ENCODE measurements around the gene RBM15. TPM values are rescaled to one million over a fixed set of nuclear protein-coding genes. Genes with fewer than 3 reads are reported as not detected.

Gene RBM15
- total RNA-seq, 1 donor from 2014 or later, result 33.4 TPM

- H3K36me3 ChIP-seq (ENCODE audit: control insufficient read depth, insufficient read depth, low read length), result peaks cover 15% of the 10 kb centered on the region
- no peak for FAIRE-seq
- H3K27me3 ChIP-seq (ENCODE audit: control insufficient read depth, insufficient read depth, low read length), result no peaks in the 10 kb centered on the region
- DNase-seq (ENCODE audit: low read depth), result no peak
- no peak for TF ChIP-seq CTCF (IDR thresholded peaks at IDR 0.05; ENCODE audit: insufficient read depth, low read length, severe bottlenecking)
- H3K4me3 ChIP-seq (ENCODE audit: low read depth, low read length), result peak overlapping the region; percentile 97
Measured at GRCh38 chr1:110340207-110340468, 961 bp downstream of the RBM15 start.

DNA sequence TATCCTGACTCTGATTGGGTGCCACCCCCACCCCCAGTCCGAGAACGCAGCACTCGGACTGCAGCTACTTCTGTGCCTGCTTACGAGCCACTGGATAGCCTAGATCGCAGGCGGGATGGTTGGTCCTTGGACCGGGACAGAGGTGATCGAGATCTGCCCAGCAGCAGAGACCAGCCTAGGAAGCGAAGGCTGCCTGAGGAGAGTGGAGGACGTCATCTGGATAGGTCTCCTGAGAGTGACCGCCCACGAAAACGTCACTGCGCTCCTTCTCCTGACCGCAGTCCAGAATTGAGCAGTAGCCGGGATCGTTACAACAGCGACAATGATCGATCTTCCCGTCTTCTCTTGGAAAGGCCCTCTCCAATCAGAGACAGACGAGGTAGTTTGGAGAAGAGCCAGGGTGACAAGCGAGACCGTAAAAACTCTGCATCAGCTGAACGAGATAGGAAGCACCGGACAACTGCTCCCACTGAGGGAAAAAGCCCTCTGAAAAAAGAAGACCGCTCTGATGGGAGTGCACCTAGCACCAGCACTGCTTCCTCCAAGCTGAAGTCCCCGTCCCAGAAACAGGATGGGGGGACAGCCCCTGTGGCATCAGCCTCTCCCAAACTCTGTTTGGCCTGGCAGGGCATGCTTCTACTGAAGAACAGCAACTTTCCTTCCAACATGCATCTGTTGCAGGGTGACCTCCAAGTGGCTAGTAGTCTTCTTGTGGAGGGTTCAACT, 2.1 kb downstream of the RBM15 start:
- TF ChIP-seq CTCF (IDR thresholded peaks at IDR 0.05; ENCODE audit: insufficient read depth, low read length, severe bottlenecking), result no peak
- FAIRE-seq (no peak), DNase-seq (ENCODE audit: low read depth) (no peak)
- Histone ChIP-seq H3K36me3 (ENCODE audit: control insufficient read depth, insufficient read depth, low read length) (peaks cover 15% of the 10 kb centered on the region), H3K27me3 (ENCODE audit: control insufficient read depth, insufficient read depth, low read length) (no peaks in the 10 kb centered on the region), H3K4me3 (ENCODE audit: low read depth, low read length) (no peak overlapping the region)

GRCh38 chr1:110341872-110342331, 2.7 kb downstream of the RBM15 start:
- FAIRE-seq, result no peak
- Histone ChIP-seq H3K36me3 (ENCODE audit: control insufficient read depth, insufficient read depth, low read length) (peaks cover 17% of the 10 kb centered on the region), H3K27me3 (ENCODE audit: control insufficient read depth, insufficient read depth, low read length) (no peaks in the 10 kb centered on the region), H3K4me3 (ENCODE audit: low read depth, low read length) (peak overlapping the region; percentile 11)
- no peak for DNase-seq (ENCODE audit: low read depth)
- no peak for TF ChIP-seq CTCF (IDR thresholded peaks at IDR 0.05; ENCODE audit: insufficient read depth, low read length, severe bottlenecking)

GRCh38 chr1:110343249-110343648, 4.1 kb downstream of the RBM15 start:
- H3K27me3 ChIP-seq (ENCODE audit: control insufficient read depth, insufficient read depth, low read length), result no peaks in the 10 kb centered on the region

GRCh38 chr1:110344152-110344551, 5.0 kb downstream of the RBM15 start:
- H3K36me3 ChIP-seq (ENCODE audit: control insufficient read depth, insufficient read depth, low read length), result peaks cover 19% of the 10 kb centered on the region
- H3K4me3 ChIP-seq (ENCODE audit: low read depth, low read length), result no peak overlapping the region
- TF ChIP-seq CTCF (IDR thresholded peaks at IDR 0.05; ENCODE audit: insufficient read depth, low read length, severe bottlenecking), result no peak
- no peak for DNase-seq (ENCODE audit: low read depth)
- no peak for FAIRE-seq
- no peaks in the 10 kb centered on the region for H3K27me3 ChIP-seq (ENCODE audit: control insufficient read depth, insufficient read depth, low read length)

More at GRCh38 chr1:110343249-110343648, 4.1 kb downstream of the RBM15 start:
- no peak for TF ChIP-seq CTCF (IDR thresholded peaks at IDR 0.05; ENCODE audit: insufficient read depth, low read length, severe bottlenecking)
- FAIRE-seq, result no peak
- DNase-seq (ENCODE audit: low read depth), result no peak
- Histone ChIP-seq H3K4me3 (ENCODE audit: low read depth, low read length) (no peak overlapping the region), H3K36me3 (ENCODE audit: control insufficient read depth, insufficient read depth, low read length) (peaks cover 19% of the 10 kb centered on the region)

- FAIRE-seq (no peak), DNase-seq (ENCODE audit: low read depth) (no peak)
- Histone ChIP-seq H3K4me3 (ENCODE audit: low read depth, low read length) (no peak overlapping the region), H3K27me3 (ENCODE audit: control insufficient read depth, insufficient read depth, low read length) (no peaks in the 10 kb centered on the region), H3K36me3 (ENCODE audit: control insufficient read depth, insufficient read depth, low read length) (peaks cover 17% of the 10 kb centered on the region)
- TF ChIP-seq CTCF (IDR thresholded peaks at IDR 0.05; ENCODE audit: insufficient read depth, low read length, severe bottlenecking), result no peak
Measured at GRCh38 chr1:110345480-110345879, 6.3 kb downstream of the RBM15 start.

All from bronchial epithelial cell (primary cell).